HG03342 (cell line): ENCODE data around the gene PLEKHG5.
"Not testable (repeated sequence)": the region's sequence is repeated elsewhere in the genome, so short reads cannot be mapped to it uniquely, and the experiment has no call there.

Source experiments
- ATAC-seq: cut with Tn5 transposase; IDR thresholded peaks from one replicate; pipeline ENCODE4 v1.9.1; 2021; ENCODE audit warnings: mild to moderate bottlenecking, moderate library complexity; ENCODE audit not compliant: unreplicated experiment

The PLEKHG5 gene

DNA sequence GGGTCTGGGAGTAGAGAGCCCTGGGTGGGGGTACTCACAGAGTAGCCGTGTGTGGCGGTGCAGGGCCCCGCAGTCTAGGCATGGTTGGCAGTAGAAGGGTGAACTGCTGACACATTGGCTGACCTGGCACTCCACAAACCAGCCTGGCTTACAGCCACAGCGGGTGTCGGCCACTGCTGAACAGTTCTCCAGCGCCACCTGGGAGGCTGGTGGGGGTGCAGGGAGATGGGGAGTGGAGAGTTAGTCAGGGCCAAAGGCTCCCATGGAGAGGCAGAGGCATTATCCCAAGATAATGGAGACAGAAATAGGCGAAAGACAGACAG lies 27.0 kb downstream of the PLEKHG5 start:
- no peak for ATAC-seq

DNA sequence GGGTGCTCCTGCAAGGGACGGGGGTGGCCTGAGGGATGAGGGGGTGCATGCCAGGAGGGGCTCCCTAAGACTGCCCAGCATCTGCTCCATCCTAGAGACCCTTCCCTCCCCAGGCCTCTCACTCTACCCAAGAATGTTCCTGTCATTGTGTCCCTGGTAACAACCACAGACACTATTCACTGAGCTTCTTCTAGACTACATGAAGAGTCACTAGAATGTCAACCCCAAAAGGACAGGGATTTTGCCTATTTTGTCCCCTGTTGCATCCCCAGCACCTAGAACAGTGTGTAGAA lies 28.4 kb downstream of the PLEKHG5 start:
- ATAC-seq: no peak

DNA sequence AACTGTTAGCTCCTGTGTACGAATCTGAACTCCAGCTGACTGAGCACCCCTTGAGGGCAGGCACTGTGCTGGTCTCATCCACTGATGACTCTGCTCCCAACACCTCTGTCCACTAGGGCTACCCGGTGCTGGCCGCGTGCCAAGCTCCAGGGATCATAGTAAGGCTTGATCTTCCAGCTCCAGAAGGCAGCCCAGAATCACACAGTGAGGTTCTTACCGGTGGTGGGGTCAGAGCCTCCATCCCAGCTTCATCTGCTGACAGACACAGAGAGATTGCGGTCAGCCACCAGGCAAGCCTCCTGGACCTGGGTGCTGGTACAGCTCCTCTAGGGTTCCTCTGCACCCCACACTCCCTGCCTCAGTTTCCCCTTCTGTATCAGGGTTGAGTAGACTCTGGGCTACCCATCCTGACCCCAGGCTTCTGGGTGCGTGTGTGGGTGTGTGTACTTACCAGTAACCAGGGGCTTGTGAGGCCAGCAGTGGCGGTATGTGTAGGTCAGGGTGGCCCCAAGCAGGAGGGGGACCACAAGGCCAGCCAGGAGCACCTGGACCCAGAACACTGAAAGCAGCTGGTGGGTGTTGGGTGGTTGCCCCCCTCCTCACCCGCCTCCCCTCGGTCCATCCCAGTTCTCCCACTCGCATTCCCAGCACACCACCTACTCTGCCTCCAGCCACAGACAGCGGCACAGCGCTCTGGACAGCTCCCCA lies 28.9 kb downstream of the PLEKHG5 start:
- ATAC-seq: no peak

DNA sequence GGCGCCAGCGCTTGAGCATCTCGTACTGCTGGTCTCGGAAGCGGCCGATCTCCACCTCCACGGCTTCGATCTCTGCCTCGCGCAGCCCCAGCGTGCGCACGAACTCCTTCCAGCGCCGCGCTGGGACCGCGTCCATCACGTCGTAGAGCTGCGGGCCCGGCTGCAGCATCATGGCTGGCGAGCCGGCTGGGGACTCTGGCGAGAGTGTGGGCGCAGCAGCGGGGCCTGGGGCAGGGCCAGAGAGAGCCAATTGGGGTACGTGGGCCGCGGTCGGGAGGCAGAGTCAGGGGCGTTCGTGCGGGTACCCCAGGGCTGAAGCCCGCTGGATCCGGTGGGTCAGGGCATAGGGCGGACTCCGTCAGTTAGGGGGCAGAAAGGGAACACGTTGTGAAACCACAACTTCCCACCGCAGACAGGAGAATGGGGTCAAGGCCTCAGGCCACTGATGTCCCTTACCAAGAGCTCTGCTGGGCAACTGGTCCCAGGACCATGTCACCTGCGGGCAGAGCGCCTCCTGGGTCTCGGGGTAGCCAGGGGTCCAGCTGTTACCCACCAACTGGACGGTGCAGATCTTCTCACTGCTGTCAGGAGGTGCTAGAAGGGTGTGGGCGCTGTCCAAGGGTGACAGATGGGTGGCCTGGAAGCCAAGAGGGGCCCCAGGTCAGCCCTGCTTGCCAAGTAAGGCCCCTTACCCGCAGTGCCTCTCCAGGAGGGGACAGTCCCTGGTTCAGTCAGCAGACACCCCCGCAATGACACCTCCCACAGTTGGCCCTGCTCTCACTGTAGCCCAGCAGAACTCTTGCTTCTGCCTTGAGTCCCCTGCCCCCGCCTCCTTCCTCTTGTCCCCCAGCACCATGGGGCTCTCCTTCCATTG lies 29.7 kb downstream of the PLEKHG5 start:
- ATAC-seq: no peak

DNA sequence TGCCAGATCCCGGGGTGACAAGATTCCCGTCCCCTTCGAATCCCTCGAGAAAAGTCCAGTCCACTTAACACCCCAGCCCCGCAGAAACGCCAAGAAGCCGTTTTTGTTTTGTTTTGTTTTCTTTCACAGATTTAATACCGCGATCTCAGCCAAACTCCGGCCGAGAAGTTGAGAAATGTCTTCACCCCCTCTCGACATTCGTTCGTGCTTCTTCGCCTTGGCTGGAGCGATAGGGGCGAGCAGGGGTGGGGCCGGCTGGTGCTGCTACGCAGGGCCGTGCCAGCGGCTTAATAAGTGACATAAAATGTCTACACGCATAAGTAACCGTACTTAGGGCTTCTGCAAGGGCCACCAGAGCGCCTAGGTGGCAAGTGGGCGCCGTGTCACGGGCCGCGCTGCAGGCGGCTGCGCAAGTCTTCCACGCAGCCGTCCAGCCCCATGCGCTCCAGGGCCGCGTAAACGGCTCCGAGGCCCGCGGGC lies 30.4 kb downstream of the PLEKHG5 start:
- ATAC-seq: no peak

DNA sequence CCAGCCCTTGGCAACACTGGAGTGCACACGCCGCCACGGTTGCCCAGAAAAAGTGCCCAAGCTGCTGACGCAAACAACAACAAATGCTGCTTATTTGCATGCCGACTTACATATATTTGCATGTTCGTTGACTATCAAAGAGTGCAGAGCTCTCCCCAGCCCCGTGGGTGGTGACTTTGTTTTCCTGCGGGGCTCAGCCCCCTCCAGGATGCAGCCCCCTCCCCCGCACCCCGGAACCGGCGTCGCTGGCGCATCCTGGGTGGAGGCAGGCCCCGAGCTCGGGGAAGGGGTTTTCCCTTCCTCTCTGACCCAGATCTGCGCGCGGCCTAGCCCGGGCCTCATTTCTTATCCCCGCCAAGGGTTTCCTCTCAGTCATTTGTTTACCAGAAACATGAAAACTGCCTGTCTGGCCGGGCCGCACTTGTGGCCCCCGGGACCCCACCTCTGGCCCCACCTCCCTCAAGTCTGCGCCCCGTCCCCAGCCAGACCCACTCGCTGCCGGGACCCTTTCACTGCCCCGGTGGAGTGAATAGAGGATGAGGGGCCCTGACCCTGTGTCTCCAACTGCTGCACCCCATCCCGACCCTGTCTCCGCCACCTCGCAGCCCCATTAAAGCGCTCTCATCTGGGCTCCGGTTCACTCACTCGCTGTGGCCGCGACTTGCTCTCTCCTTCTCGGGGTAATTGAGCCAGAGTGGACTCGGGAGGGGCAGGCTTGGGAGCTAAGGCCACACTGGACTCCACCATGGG lies 31.0 kb downstream of the PLEKHG5 start:
- ATAC-seq: no peak

DNA sequence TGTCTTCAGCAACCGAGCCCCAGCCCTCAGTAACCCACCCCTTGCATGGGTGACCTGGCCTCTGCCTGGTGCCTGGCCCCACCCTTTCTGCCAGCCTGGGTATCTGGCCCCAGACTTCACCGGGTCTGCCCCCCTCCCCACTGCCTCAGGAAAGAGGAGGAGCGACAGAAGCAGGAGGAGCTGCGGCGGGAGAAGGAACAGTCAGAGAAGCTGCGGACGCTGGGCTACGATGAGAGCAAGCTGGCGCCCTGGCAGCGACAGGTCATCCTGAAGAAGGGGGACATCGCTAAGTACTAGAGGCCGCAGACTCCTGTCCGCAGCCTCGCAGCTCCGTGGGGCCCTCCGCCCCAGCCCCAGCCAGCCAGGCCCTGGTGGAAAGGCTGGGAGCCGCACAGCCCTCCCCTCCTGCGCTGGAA lies 31.6 kb downstream of the PLEKHG5 start:
- no peak for ATAC-seq

DNA sequence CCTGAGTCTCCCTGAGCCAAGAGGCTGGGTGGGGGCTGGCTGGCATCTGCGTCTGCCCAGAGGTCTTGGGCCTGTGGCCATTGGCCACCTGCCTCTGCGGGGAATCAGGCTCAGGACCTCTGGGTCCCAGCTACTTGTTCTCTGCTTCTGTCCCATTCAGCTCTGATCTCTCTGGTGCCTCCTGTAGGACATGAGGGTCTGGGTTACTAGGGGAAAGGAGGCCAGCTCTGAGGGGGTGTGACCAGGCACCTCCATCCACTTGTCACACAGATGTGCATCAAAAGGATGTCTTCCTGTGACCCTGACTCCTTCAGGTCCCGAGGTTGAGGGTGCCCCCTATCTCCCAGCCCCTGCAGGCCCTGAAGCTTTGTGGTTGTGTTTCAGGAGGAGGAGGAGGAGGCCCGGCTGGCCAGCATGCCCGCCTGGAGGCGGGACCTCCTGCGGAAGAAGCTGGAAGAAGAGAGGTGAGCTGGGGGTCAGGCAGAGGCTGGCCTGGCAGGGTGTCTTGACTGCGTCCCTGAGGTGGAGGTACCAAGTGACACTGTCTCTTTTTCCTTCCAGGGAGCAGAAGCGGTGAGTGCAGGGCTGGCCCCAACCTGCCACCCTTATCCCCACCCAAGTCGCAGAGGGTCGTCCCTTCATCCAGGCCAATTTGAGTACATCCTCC lies 34.5 kb downstream of the PLEKHG5 start:
- no peak for ATAC-seq

DNA sequence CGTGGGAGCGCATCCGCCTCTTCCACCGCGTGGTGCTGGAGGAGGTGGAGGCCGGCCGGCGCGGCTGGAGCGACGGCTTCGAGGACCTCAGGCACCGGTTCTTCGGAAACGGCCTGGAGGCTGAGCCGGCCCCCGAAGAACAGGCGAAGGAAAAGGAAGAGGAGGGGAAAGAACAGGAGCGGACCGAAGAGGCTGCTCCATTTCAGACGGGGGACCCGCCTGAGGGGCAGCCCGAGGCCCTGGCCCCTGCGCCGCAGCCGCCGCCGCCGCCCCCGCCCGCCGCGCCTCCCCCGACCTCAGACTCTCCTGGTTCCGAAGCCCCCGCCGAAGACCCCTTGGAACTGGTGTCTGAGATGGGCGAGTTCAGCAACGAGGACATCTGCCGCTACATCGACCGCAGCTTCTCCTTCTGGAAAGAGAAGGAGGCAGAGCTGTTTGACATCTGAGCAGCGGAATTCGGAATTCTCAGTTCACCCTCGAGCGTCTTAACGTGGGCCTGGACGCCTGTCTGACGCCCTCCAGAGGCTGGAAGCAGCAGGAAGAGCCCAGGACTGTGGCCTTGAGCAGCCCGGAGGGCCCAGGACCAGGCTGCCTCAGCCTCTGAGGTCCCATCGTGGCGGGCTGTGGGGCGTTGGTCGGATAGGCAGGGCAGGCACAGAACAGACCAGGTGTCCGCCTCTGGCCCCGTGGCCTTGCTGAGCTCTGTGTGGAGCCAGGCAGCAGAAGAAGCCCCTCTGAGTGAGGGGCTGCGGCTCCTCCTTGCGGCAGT lies 35.5 kb downstream of the PLEKHG5 start:
- not testable (repeated sequence) for ATAC-seq

DNA sequence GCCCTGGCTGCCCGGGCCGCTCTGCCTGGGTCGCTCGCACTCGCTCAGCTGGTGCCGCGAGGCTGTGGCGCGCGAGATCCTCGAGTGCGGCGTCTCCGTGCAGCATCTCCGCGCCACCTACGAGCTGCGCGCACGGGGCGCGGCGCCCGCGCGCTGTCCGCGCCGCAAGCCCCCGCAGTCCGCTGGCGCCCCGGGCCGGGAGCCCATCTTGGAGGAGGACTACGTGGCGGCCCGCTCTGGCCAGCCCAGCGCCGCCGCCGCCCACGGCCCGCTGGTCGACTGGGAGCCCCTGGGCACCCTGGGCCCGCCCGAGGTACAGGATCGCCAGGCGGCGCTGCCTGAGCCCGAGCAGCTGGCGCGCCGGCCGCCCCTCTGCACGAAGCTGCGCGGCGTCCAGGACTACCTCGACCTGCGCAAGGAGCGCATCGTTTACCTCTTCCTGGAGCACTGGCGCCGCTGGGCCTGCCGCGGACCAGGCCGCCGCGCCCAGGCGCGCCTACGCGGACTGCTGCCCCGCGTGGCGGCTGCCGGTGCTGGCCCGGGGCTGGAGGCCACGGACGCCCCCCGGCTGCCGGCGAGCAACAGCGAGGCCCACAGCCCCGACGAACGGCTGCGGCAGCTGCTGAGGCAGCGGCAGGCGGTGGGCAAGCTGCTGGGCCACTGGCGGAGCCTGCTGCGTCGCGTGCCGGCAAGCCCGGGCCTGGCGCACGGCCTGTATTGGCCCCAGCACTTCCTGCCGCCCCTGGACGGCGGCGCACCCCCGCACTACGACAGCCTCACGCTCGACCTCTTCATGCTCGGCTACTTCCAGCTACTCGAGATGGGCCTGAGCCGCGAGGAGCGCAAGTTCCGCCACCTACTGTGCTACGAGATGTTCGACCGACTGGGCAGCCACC lies 36.4 kb downstream of the PLEKHG5 start:
- ATAC-seq: no peak

DNA sequence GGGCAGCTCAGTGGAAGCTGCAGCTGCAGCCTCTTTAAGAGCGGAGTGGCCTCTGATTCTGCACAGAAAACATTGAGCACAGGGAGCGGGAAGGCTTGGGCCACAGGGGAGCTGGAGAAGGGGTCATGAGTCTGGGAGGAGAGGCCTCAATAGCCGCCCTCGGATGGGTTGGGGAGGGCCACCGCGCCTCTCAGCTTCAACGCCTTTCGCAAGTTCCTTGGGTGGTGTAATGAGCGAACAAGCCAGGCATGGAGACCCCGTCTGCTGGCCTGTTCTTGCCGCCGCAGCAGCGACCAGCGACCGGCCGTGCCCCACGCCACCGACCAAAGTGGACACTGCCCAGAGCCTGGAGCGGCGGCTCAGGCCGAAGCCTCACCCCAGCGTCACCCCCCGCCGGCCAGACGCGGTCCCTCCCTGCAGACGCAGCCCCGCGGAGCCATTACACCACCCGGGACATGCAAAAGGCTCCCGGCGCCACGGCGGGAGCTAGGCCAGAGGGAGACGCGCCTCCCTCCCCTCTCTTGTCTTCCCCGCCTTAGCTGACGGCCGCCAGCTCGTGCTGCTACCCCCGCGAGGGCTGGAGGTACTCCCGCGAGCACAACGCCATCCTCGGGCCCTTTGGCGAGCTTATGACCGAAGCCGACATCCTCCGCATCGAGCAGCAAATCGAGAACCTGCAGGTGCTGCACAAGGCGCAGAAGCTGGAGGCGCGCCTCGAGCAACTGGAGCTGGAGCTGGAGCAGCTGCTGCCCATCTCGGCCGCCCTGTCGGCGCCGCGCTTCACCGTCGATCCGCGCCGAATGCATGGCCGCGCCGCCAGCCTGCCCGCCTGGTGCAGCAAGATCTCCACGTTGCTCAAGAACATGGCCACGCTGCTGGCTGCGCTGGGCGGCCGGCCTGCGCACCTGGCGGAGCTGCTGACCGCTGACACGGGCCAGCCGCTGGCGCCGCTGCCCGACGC lies 37.3 kb downstream of the PLEKHG5 start:
- ATAC-seq: not testable (repeated sequence)

DNA sequence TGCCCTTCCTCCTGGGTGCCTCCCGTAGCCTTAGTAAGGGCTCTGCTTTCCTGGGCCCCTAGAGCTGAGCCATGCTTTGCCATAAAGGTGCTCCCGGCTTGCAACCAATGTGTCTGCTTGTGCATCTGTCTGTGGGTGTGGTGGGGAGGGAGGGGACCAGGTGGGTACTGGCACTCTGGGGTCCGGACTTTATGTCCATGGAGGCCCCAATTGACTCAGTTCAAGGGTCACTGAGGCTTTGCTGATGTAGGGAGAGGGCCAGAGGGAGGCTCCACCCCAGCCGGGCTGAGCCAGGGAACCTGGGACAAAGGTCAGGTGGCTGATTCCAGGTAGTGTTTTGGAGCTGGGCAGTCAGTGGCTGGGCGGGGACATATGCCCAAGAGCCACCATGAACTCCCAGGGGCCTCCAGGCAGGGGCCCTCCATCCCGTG lies 40.5 kb downstream of the PLEKHG5 start:
- no peak for ATAC-seq

DNA sequence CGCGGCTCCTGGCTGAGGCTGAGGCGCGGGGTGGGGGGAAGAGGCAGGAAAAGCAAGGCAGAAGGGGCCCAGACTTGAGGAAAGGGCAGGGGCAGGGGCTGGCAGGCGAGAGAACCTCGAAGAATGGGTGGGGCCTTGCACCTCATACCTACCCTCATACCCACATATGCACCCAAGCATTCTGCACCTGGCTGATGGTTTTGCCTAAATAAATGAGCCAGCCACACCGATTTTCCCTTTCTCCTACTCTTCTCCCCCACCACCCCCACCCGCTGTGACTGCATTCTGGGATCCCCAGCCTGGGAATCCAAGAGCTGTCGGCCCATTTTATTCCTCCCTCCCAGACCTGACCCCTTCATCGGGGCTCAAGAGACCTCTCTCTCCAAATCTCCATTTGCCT lies 41.0 kb downstream of the PLEKHG5 start:
- ATAC-seq: not testable (repeated sequence)

DNA sequence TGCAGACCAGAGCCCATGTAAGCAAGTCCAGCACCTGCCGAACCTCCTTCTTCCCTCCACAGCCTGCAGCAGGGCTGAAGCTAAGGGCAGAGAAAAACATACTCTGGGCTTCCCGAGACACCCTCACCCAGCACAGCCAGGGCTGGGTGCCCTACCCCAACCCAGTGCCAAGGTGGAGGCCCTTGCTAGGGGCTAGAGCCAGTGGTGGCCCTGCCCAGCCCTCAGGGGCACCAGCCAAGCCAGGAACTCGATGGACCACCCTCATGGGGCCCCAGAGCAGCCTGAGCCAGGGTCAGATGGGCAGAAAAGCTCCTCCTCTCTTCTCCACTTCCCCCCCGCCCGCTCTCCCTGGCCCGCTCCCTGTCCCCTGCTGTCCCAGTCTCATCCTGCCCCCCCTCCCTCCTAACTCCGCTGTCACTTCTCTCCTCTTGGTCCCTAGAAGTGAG lies 41.4 kb downstream of the PLEKHG5 start:
- ATAC-seq: no peak

DNA sequence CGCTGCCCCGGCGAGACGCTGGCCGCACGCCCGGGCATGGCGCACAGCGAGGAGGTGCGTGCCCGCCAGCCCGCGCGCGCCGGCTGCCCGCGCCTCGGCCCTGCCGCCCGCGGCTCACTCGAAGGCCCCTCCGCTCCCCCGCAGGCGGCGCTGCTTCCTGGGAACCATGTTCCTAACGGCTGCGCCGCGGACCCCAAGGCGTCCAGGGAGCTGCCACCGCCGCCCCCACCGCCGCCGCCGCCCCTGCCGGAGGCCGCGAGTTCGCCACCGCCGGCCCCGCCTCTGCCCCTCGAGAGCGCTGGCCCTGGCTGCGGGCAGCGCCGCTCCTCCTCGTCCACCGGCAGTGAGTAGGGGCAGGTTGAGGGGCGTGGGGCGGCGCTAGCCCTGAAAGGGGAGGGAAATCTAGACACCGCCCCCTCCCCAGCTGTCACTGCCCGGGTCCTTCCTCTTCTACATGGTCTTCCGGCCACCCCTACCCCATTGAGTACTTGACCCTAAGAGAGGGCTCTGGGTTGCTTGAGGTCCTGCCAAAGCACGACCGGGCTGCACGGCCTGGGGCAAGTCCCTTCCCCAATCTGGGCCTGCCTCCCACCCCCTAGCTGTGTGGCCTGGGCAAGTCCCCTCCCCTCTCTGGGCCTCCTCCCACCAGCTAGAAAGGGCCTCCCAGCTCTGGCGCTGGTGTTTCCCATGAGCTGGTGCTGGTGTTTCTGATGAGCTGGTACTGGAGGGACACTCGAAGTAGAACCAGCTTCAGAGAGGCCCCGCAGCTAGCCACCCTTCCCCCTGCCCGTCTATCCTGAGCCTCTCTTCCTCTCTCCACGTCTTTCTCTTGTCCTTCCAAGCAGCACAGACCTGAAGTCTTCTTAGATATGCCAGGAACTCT lies 42.5 kb downstream of the PLEKHG5 start:
- no peak for ATAC-seq

DNA sequence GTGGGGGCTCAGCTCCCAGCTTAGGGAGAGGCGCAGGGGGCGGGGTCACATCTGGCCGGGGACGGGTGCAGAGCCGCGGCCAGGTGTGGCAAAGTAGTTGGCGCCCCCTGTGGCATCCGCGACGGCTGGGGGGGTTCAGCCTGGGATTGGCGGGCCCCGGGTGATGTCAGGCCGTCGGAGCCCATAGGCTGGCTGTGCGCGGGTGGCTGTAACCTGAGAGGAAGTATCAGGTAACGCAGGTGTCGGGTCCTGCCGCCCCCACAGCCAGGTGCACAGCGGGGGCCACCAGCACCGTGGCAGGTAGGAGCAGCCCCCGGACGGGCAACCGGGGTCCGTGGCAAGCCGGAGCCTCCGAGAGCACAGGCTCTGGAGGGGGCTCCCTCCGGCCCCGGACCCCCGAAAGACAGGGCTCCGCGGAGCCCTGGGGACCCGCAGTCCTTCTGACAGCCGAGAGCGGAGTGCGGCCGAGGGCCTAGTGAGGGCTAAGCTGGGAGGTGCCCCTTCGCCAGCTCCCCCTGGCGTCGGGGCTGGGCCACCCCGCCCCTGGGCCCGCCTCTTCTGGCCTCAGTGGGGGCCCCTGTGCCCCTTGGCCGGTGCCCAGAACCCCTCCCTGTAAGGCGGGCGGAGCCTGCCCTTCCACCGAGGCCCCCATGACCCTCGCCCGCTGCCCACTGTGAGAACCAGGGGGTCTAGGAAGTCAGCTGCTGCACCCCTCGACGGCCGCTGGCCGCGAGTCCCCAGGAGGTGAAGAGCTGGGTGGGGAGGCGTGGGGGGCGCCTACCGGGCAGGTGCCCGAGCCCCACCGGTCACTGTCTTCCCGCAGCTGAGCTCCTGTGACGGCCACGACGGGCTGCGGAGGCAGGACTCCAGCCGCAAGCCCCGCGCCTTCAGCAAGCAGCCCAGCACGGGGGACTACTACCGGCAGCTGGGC lies 43.4 kb downstream of the PLEKHG5 start:
- ATAC-seq: no peak
